SJSA1 (cell line): ENCODE results near the gene ATRNL1. TPM values are rescaled to one million over a fixed set of nuclear protein-coding genes. Genes with fewer than 3 reads are reported as not detected.

Source experiments
- DNase-seq, 2 experiments: peaks; one replicate each; pipeline ENCODE4 v3.0.0-alpha.2; 2015 to 2020; ENCODE audit warnings: low spot score in 2 of 2, low read depth in 1 of 2
- H3K27ac ChIP-seq: fragments of 250-450 bp; sonication (Bioruptor Pico); 2 replicates; pipeline ENCODE4 v1.5.1; 2020; ENCODE audit warnings: mild to moderate bottlenecking, moderate library complexity
- H3K27me3 ChIP-seq: fragments of 250-450 bp; sonication (Bioruptor Pico); replicated peaks from 2 replicates; pipeline ENCODE4 v1.5.1; 2020; ENCODE audit warnings: mild to moderate bottlenecking, moderate library complexity
- H3K36me3 ChIP-seq: fragments of 250-450 bp; sonication (Bioruptor Pico); 2 replicates; pipeline ENCODE4 v1.5.1; 2020; ENCODE audit warnings: mild to moderate bottlenecking
- H3K4me1 ChIP-seq: fragments of 250-450 bp; sonication (Bioruptor Pico); replicated peaks from 2 replicates; pipeline ENCODE4 v1.6.1; 2021; ENCODE audit warnings: mild to moderate bottlenecking
- H3K4me3 ChIP-seq: fragments of 250-450 bp; sonication (Bioruptor Pico); 2 replicates; pipeline ENCODE4 v1.5.1; 2020; ENCODE audit warnings: mild to moderate bottlenecking
- H3K9me3 ChIP-seq: fragments of 250-450 bp; sonication (Bioruptor Pico); replicated peaks from 2 replicates; pipeline ENCODE4 v1.5.1; 2020; ENCODE audit warnings: mild to moderate bottlenecking
- total RNA-seq: library from RNA; depleted of rRNA; stranded (reverse); fragments of >200 nt; shearing (Covaris generic); gene quantifications from 2 replicates; pipeline ENCODE4 v1.2.3, GENCODE V29; 2014

Gene ATRNL1
- total RNA-seq, 1 experiment from 2014 or later: 32.1 TPM

- DNase-seq: no peak
- Histone ChIP-seq H3K36me3 (no peaks in the 10 kb centered on the region), H3K4me1 (peaks cover 23% of the 10 kb centered on the region), H3K9me3 (no peaks in the 10 kb centered on the region), H3K27me3 (no peaks in the 10 kb centered on the region), H3K4me3 (no peak overlapping the region), H3K27ac (no peak overlapping the region)
Observed at GRCh38 chr10:115935731-115936130, 842.6 kb downstream of the ATRNL1 start.

- no peaks in the 10 kb centered on the region for H3K9me3 ChIP-seq
- H3K27ac ChIP-seq: peak overlapping the region; percentile 88
- no peaks in the 10 kb centered on the region for H3K36me3 ChIP-seq
- H3K4me1 ChIP-seq: peaks cover 33% of the 10 kb centered on the region
- H3K27me3 ChIP-seq: no peaks in the 10 kb centered on the region
- H3K4me3 ChIP-seq: no peak overlapping the region
- peak in 1 of 2 experiments; percentile 81 for DNase-seq
Observed at GRCh38 chr10:115936926-115937767, 844.0 kb downstream of the ATRNL1 start.

DNA sequence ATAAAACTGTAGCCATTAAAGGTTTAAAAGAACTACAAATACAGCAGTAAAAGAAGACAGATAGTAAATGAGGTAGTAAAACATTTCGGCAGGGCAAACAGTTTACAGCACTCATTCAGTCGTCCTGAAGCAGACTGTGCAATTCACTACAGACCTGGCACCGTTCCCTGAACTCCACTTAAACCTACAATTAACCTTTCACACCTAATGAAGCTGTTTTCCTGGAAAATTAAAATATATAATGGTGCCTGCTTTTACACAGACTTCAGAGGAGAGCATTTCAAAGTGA lies 844.5 kb downstream of the ATRNL1 start:
- Histone ChIP-seq H3K4me3 (no peak overlapping the region), H3K27ac (peak overlapping the region; percentile 88), H3K36me3 (no peaks in the 10 kb centered on the region), H3K4me1 (peaks cover 34% of the 10 kb centered on the region), H3K9me3 (no peaks in the 10 kb centered on the region), H3K27me3 (no peaks in the 10 kb centered on the region)
- DNase-seq: no peak

- Histone ChIP-seq H3K9me3 (no peaks in the 10 kb centered on the region), H3K27me3 (no peaks in the 10 kb centered on the region), H3K36me3 (no peaks in the 10 kb centered on the region), H3K27ac (no peak overlapping the region), H3K4me3 (no peak overlapping the region), H3K4me1 (peaks cover 34% of the 10 kb centered on the region)
- no peak for DNase-seq
Observed at GRCh38 chr10:115939101-115939854, 846.1 kb downstream of the ATRNL1 start.

- DNase-seq: no peak
- Histone ChIP-seq H3K4me3 (no peak overlapping the region), H3K27ac (no peak overlapping the region), H3K36me3 (no peaks in the 10 kb centered on the region), H3K27me3 (no peaks in the 10 kb centered on the region), H3K9me3 (no peaks in the 10 kb centered on the region), H3K4me1 (peaks cover 48% of the 10 kb centered on the region)
Observed at GRCh38 chr10:115941361-115941771, 848.2 kb downstream of the ATRNL1 start.

- no peaks in the 10 kb centered on the region for H3K9me3 ChIP-seq
- no peaks in the 10 kb centered on the region for H3K27me3 ChIP-seq
- no peak for DNase-seq
- peaks cover 48% of the 10 kb centered on the region for H3K4me1 ChIP-seq
- H3K27ac ChIP-seq: no peak overlapping the region
- H3K36me3 ChIP-seq: no peaks in the 10 kb centered on the region
- H3K4me3 ChIP-seq: no peak overlapping the region
Observed at GRCh38 chr10:115942101-115942500, 848.9 kb downstream of the ATRNL1 start.

GRCh38 chr10:115944538-115944937 lies 851.4 kb downstream of the ATRNL1 start:
- no peak overlapping the region for H3K4me3 ChIP-seq
- no peaks in the 10 kb centered on the region for H3K27me3 ChIP-seq
- DNase-seq: no peak
- H3K36me3 ChIP-seq: no peaks in the 10 kb centered on the region
- no peaks in the 10 kb centered on the region for H3K9me3 ChIP-seq
- H3K27ac ChIP-seq: 0 out of 2 replicates have a peak overlapping the region, but pooled peaks have one; percentile 96
- H3K4me1 ChIP-seq: peaks cover 54% of the 10 kb centered on the region

- peaks cover 63% of the 10 kb centered on the region for H3K4me1 ChIP-seq
- peak overlapping the region; percentile 96 for H3K27ac ChIP-seq
- H3K4me3 ChIP-seq: no peak overlapping the region
- no peaks in the 10 kb centered on the region for H3K27me3 ChIP-seq
- peak in 1 of 2 experiments; percentile 58 for DNase-seq
- H3K9me3 ChIP-seq: no peaks in the 10 kb centered on the region
- no peaks in the 10 kb centered on the region for H3K36me3 ChIP-seq
Observed at GRCh38 chr10:115945701-115946445, 852.7 kb downstream of the ATRNL1 start.

GRCh38 chr10:115947104-115947503 lies 853.9 kb downstream of the ATRNL1 start:
- Histone ChIP-seq H3K36me3 (no peaks in the 10 kb centered on the region), H3K27ac (peak overlapping the region; percentile 96), H3K27me3 (no peaks in the 10 kb centered on the region), H3K4me1 (peaks cover 62% of the 10 kb centered on the region), H3K9me3 (no peaks in the 10 kb centered on the region), H3K4me3 (no peak overlapping the region)
- peak in 1 of 2 experiments; percentile 90 for DNase-seq

- Histone ChIP-seq H3K4me3 (no peak overlapping the region), H3K27ac (peak overlapping the region; percentile 96), H3K4me1 (peaks cover 71% of the 10 kb centered on the region), H3K36me3 (no peaks in the 10 kb centered on the region), H3K27me3 (no peaks in the 10 kb centered on the region), H3K9me3 (no peaks in the 10 kb centered on the region)
- DNase-seq: peak in 1 of 2 experiments; percentile 46
Observed at GRCh38 chr10:115948465-115948864, 855.3 kb downstream of the ATRNL1 start.

DNA sequence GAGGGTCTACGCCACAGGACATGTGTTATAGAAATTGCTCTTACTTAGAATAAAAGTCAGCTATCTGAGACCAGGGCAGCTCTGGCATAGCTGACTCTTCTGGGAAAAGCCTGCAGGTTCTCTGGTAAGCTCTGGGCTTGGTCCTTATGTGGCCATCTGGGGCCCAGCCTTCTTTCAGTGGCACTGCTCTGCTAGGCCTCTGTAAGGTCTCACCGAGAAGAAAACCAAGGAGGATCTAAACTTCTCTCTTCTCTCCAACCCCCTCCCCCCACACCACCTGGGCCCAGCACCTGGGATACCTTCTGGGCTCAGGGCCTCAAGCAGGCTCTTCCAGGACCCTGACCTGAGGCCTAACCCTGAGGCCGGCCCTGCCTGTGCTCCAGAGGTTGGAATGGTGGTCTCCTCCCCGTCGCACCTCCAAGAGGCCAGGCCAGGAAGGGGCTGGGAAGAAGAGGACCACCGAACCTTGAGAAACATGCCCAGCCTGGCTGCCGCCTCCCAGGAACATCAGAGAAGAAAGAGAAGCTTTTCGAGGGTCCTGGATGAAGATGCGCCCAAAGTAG lies 856.2 kb downstream of the ATRNL1 start:
- Histone ChIP-seq H3K4me1 (peaks cover 80% of the 10 kb centered on the region), H3K9me3 (no peaks in the 10 kb centered on the region), H3K4me3 (no peak overlapping the region), H3K27me3 (no peaks in the 10 kb centered on the region), H3K27ac (peak overlapping the region; percentile 96), H3K36me3 (no peaks in the 10 kb centered on the region)
- DNase-seq: no peak

DNA sequence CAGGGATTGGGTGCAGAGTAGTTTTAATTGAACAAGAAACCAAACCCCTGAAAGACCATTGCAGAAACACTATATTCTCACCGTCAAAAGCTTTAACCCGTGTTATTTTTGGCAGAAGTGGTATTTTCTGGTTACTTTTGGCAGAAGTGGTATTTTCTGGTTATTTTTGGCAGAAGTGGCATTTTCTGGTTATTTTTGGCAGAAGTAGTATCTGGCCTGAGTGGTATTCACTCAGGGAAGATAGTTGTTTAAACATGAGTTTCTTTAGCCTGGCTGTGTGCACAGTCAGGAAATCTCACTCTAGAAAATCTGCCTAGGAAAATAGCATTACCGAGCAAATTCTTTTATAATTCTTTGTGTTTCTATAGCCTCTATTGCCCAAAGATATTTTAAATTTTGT lies 857.2 kb downstream of the ATRNL1 start:
- no peak overlapping the region for H3K4me3 ChIP-seq

GRCh38 chr10:115951242-115951641 lies 858.1 kb downstream of the ATRNL1 start:
- Histone ChIP-seq H3K4me1 (peaks cover 79% of the 10 kb centered on the region), H3K4me3 (no peak overlapping the region), H3K9me3 (no peaks in the 10 kb centered on the region), H3K36me3 (no peaks in the 10 kb centered on the region), H3K27me3 (no peaks in the 10 kb centered on the region), H3K27ac (peak overlapping the region; percentile 18; the same call in 1 of the 2 replicates)
- DNase-seq: no peak

More for the DNA sequence above, 857.2 kb downstream of the ATRNL1 start:
- Histone ChIP-seq H3K4me1 (peaks cover 81% of the 10 kb centered on the region), H3K27me3 (no peaks in the 10 kb centered on the region), H3K9me3 (no peaks in the 10 kb centered on the region), H3K27ac (peak overlapping the region; percentile 18; the same call in 1 of the 2 replicates), H3K36me3 (no peaks in the 10 kb centered on the region)
- DNase-seq: no peak
